Measurements from ENCODE around the gene TRIM41.
"Not testable (repeated sequence)": the region's sequence is repeated elsewhere in the genome, so short reads cannot be mapped to it uniquely, and the experiment has no call there.

Gene TRIM41

GRCh38 chr5:181260720-181261319 lies 37.7 kb downstream of the TRIM41 start, which contains the start of gene TRIM52:
Gene TRIM52, minus strand, starts transcription at chr5:181261143. Its CDS starts 330 bp downstream, at chr5:181260813.
- H3K4me3 ChIP-seq (ENCODE audit: low read length), result peak within 1 kb of the TSS; percentile 96
- no peak for TF ChIP-seq CTCF (IDR thresholded peaks at IDR 0.05; ENCODE audit: insufficient read depth, low read depth, low read length, missing control alignments)
- DNase-seq (ENCODE audit: low read depth), result peak; percentile 84

- peak; percentile 63 for DNase-seq (ENCODE audit: low read depth)
- no peak for TF ChIP-seq CTCF (IDR thresholded peaks at IDR 0.05; ENCODE audit: insufficient read depth, low read depth, low read length, missing control alignments)
- H3K4me3 ChIP-seq (ENCODE audit: low read length), result peak overlapping the region; percentile 96
Observed at GRCh38 chr5:181261320-181262049, 38.4 kb downstream of the TRIM41 start.

- no peak for DNase-seq (ENCODE audit: low read depth)
- H3K4me3 ChIP-seq (ENCODE audit: low read length), result no peak overlapping the region
- TF ChIP-seq CTCF (IDR thresholded peaks at IDR 0.05; ENCODE audit: insufficient read depth, low read depth, low read length, missing control alignments), result no peak
Observed at GRCh38 chr5:181263633-181264032, 40.6 kb downstream of the TRIM41 start.

- no peak for TF ChIP-seq CTCF (IDR thresholded peaks at IDR 0.05; ENCODE audit: insufficient read depth, low read depth, low read length, missing control alignments)
- H3K4me3 ChIP-seq (ENCODE audit: low read length), result no peak overlapping the region
- no peak for DNase-seq (ENCODE audit: low read depth)
Observed at GRCh38 chr5:181265092-181265671, 42.1 kb downstream of the TRIM41 start.

GRCh38 chr5:181267291-181267904 lies 44.3 kb downstream of the TRIM41 start:
- DNase-seq (ENCODE audit: low read depth); H3K4me3 ChIP-seq (ENCODE audit: low read length): not testable (repeated sequence)

- not testable (repeated sequence) for H3K4me3 ChIP-seq (ENCODE audit: low read length); DNase-seq (ENCODE audit: low read depth)
Observed at GRCh38 chr5:181267907-181268306, 44.8 kb downstream of the TRIM41 start.

- TF ChIP-seq CTCF (IDR thresholded peaks at IDR 0.05; ENCODE audit: insufficient read depth, low read depth, low read length, missing control alignments), result no peak
- H3K4me3 ChIP-seq (ENCODE audit: low read length), result no peak overlapping the region
- no peak for DNase-seq (ENCODE audit: low read depth)
Observed at GRCh38 chr5:181271081-181271480, 48.0 kb downstream of the TRIM41 start.

GRCh38 chr5:181273433-181273744 lies 50.3 kb downstream of the TRIM41 start:
- not testable (repeated sequence) for H3K4me3 ChIP-seq (ENCODE audit: low read length); DNase-seq (ENCODE audit: low read depth)
